Panc1 (cell line): ENCODE results near the gene LRRN4CL.

ENCODE experiments used
- POLR2AphosphoS5 ChIP-seq: IDR thresholded peaks from 2 replicates; pipeline ENCODE4 v1.6.1; 2012; ENCODE audit warnings: mild to moderate bottlenecking, low read depth, low read length, moderate library complexity
- TF ChIP-seq, protein P1 (sequence below): fragments of 450-650 bp; IDR thresholded peaks from 2 replicates; pipeline ENCODE4 v1.5.1; 2017; ENCODE audit warnings: mild to moderate bottlenecking

DNA sequence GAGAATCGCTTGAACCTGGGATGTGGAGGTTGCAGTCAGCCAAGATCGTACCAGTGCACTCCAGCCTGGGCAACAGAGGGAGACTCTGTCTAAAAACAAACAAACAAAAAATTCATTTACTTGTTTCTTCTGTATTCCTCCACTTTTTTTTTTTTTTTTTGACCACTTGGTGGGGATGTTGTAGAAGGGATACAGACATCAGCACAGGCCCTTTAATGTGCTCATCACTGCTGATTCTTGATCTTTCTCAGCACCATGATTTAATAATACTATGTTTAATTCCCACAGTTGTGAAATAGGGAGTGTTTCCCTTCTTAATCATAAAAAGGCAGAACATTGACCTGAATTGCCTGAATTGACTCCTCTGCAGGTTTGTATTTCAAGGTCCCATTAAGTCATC lies 43.5 kb upstream of the LRRN4CL start:
- TF ChIP-seq, protein P1, sequence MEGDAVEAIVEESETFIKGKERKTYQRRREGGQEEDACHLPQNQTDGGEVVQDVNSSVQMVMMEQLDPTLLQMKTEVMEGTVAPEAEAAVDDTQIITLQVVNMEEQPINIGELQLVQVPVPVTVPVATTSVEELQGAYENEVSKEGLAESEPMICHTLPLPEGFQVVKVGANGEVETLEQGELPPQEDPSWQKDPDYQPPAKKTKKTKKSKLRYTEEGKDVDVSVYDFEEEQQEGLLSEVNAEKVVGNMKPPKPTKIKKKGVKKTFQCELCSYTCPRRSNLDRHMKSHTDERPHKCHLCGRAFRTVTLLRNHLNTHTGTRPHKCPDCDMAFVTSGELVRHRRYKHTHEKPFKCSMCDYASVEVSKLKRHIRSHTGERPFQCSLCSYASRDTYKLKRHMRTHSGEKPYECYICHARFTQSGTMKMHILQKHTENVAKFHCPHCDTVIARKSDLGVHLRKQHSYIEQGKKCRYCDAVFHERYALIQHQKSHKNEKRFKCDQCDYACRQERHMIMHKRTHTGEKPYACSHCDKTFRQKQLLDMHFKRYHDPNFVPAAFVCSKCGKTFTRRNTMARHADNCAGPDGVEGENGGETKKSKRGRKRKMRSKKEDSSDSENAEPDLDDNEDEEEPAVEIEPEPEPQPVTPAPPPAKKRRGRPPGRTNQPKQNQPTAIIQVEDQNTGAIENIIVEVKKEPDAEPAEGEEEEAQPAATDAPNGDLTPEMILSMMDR: no peak
- TF ChIP-seq POLR2AphosphoS5: no peak
